ENCODE results near the gene ACADS.

ACADS gene

GRCh38 chr12:120719496-120720233 lies 6.0 kb upstream of the ACADS start:
- Histone ChIP-seq H3K27me3 (ENCODE audit: insufficient read depth, poor library complexity, severe bottlenecking) (no peaks in the 10 kb centered on the region), H3K4me3 (ENCODE audit: severe bottlenecking) (no peak overlapping the region), H3K36me3 (ENCODE audit: low read depth) (peaks cover 88% of the 10 kb centered on the region), H3K9me3 (ENCODE audit: severe bottlenecking) (no peaks in the 10 kb centered on the region), H3K27ac (ENCODE audit: poor library complexity, severe bottlenecking) (no peak overlapping the region), H3K4me1 (ENCODE audit: insufficient read depth, poor library complexity, severe bottlenecking) (no peaks in the 10 kb centered on the region)
- DNase-seq (ENCODE audit: low spot score) (no peak), ATAC-seq (ENCODE audit: low read depth) (no peak)
- TF ChIP-seq CTCF (IDR thresholded peaks at IDR 0.05; ENCODE audit: poor library complexity, severe bottlenecking) = no peak

GRCh38 chr12:120720234-120720986 lies 5.2 kb upstream of the ACADS start:
- Histone ChIP-seq H3K4me3 (ENCODE audit: severe bottlenecking) (no peak overlapping the region), H3K9me3 (ENCODE audit: severe bottlenecking) (no peaks in the 10 kb centered on the region), H3K27me3 (ENCODE audit: insufficient read depth, poor library complexity, severe bottlenecking) (no peaks in the 10 kb centered on the region), H3K36me3 (ENCODE audit: low read depth) (peaks cover 81% of the 10 kb centered on the region), H3K4me1 (ENCODE audit: insufficient read depth, poor library complexity, severe bottlenecking) (no peaks in the 10 kb centered on the region), H3K27ac (ENCODE audit: poor library complexity, severe bottlenecking) (no peak overlapping the region)
- TF ChIP-seq CTCF (IDR thresholded peaks at IDR 0.05; ENCODE audit: poor library complexity, severe bottlenecking) = no peak
- DNase-seq (ENCODE audit: low spot score) (no peak), ATAC-seq (ENCODE audit: low read depth) (0 out of 3 replicates have a peak, but pooled peaks have one; percentile 47)

- ATAC-seq (ENCODE audit: low read depth) (no peak), DNase-seq (ENCODE audit: low spot score) (no peak)
- H3K36me3 ChIP-seq (ENCODE audit: low read depth) = peaks cover 74% of the 10 kb centered on the region
- no peaks in the 10 kb centered on the region for H3K4me1 ChIP-seq (ENCODE audit: insufficient read depth, poor library complexity, severe bottlenecking)
- H3K27ac ChIP-seq (ENCODE audit: poor library complexity, severe bottlenecking) = no peak overlapping the region
- H3K4me3 ChIP-seq (ENCODE audit: severe bottlenecking) = no peak overlapping the region
- H3K27me3 ChIP-seq (ENCODE audit: insufficient read depth, poor library complexity, severe bottlenecking) = no peaks in the 10 kb centered on the region
- no peaks in the 10 kb centered on the region for H3K9me3 ChIP-seq (ENCODE audit: severe bottlenecking)
- no peak for TF ChIP-seq CTCF (IDR thresholded peaks at IDR 0.05; ENCODE audit: poor library complexity, severe bottlenecking)
Measured at GRCh38 chr12:120720987-120721801, 4.4 kb upstream of the ACADS start.

GRCh38 chr12:120721866-120722265 lies 3.8 kb upstream of the ACADS start:
- Histone ChIP-seq H3K27me3 (ENCODE audit: insufficient read depth, poor library complexity, severe bottlenecking) (no peaks in the 10 kb centered on the region), H3K27ac (ENCODE audit: poor library complexity, severe bottlenecking) (no peak overlapping the region), H3K4me1 (ENCODE audit: insufficient read depth, poor library complexity, severe bottlenecking) (no peaks in the 10 kb centered on the region), H3K4me3 (ENCODE audit: severe bottlenecking) (no peak overlapping the region), H3K9me3 (ENCODE audit: severe bottlenecking) (no peaks in the 10 kb centered on the region), H3K36me3 (ENCODE audit: low read depth) (peaks cover 68% of the 10 kb centered on the region)
- ATAC-seq (ENCODE audit: low read depth) (no peak), DNase-seq (ENCODE audit: low spot score) (no peak)
- TF ChIP-seq CTCF (IDR thresholded peaks at IDR 0.05; ENCODE audit: poor library complexity, severe bottlenecking) = no peak

All from RWPE2 (cell line).